NK-92 (cell line): Measurements from ENCODE around the gene NPAS2.

Experiments used
- DNase-seq: peaks from one replicate; lab custom pipeline; 2025; ENCODE audit not compliant: unreplicated experiment; lab: John Stamatoyannopoulos, UW

Gene NPAS2

DNA sequence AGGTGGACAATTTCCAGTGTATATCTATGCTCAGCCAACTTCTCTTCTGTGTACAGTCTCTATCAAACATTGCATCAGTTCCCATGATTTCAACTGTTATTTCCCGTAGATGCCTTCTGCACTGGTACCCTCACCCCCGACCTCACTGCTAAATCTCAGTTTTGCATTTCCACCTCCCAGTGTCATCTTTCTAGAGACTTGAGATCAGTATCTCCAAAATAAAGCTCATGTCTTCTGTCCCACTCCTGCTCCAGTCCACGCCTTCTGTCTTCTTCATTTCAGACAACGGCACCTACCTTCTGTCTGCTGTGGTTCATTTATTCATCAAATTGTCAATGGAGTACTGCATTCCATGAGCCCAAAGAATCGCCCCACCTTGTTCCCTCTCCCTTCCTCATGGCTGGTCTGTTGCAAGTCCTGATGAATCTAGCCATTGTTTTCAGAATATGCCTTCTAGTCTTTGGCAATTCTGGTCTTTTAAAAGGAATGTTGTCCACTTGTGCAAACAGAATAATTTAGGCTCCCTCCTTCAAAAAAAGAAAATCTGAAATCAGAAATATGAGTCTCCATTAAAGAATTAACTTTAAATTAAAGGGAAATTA, 23.3 kb upstream of the NPAS2 start:
- DNase-seq = no peak

DNA sequence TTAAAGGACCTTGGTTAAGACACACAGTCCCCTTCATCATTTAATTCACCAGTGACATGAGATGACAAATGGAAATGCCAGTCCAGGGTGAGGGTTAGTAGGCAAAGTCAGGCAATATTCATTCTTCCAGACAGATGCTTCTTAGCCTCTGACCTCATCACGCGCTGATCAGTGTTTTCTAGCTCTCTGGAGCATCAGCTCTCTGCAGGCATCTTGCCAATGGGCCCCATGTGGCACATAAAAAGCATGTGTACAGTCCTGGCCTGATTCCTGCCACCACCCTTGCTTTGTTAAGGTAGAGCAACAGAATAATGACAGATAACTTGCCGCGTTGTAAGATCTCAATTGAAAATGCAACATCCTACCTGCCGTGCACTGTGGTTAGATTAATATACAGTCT, 20.3 kb upstream of the NPAS2 start:
- no peak for DNase-seq

DNA sequence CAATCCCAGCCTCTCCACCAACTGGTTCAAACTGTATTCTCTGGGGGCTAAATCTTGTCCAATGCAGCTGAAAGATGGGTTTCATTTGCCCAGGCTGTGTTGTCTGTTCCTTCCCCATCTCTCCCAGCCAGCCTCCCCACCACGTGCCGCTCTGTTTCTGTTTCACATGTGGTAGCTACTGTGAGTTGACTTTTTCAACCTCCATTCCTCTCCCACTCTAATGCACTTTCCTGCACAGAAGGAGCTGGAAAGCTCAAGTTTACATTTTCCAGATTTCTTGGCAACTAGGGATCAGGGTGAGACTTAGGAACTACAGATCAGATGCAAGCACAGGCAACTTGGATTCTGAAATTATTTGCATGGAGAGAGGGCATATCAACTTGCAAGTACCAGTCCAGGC, 19.0 kb upstream of the NPAS2 start:
- DNase-seq = no peak

DNA sequence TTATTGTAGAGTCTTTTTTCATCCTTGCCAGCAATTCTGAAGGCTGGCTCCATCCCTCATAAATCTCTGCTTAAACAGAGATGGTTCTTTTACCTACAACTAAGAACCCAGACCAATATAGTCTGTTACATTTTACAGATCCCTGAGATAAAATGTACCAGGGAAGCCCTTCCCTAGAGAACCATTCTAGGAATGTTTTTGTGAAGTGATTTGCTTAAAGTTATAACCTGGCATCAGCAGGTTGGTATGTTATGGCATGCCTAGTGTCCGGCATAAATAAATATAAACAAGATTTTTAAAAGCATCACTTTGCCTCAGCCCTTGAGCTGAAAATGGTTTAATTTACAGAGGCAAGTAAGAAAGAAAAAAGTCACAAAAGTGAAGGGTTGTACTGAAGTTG, 18.5 kb upstream of the NPAS2 start:
- DNase-seq = no peak

DNA sequence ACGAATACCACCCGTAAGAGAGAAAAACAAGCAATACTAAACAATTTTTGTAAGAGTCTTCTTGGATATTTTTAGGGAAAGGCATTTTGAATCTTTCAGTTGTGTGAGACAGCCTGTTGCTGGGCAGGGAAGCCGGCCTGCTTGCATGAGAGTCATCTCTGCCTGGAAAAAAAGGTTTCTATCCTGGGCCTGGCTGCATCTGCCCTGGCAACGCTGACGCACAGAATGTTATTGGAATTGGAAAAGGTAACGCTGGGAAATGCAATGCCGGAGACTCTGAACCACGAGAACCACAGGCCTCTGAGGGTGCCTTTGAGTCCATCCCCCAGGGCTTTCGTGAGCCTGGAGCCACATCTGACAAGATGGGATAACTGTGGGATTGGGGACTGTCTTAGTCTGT, 17.9 kb upstream of the NPAS2 start:
- DNase-seq = no peak

DNA sequence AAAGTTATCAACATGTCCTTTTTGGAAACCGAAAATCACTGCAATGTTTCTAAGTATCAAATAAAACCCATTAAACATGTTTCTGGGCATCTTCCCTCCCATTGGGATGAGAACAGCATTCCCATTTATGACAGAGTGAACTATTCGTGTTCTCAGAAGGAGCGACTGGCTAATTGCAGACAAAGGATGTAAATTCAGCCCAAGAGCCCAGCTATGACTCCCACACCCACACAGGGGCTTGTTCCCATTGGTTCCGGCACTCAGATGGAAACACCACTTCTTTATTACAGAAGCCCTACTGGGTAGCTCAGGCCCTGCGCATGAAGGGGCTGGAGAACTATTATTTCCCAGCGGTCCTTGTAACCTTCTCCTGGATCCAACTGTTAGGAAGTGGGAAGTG, 16.6 kb upstream of the NPAS2 start:
- no peak for DNase-seq

DNA sequence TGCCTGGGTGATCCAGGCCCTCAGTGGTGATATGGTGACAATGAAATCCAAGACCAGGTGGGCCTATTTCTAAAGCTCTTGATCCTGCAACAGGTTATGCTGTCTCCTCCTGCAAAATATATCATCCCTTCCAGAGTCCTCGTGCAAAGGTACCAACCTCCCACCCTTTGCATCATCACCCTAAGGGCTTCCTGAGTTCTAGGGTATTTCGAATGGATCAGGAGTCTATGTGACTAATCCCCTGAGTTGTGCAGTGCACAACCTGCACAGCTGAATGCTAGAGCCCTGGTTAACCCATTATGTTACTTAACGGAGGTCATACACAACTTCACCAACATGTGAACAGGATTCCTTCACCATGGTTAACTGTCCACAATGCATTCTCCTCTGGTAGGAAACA, 13.4 kb upstream of the NPAS2 start:
- DNase-seq = no peak

DNA sequence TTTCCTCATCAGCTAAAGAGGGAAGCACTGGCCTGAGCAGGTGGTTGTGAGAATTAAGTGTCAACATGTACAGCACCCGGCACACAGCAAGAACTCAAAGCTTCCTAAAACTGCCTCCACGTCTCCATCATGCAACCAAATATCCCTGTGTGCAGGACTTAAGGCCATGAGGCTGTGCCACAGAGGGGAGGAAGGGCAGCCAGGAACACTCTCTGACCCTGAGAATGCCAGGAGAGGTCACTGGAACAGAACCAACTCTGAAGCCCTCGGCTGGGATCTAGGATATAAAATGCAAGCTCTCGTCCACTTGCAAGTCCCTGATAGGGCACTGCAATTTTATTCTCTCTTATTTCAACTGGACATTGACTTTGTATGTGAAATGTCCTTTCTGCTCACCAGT, 12.2 kb upstream of the NPAS2 start:
- DNase-seq = no peak

DNA sequence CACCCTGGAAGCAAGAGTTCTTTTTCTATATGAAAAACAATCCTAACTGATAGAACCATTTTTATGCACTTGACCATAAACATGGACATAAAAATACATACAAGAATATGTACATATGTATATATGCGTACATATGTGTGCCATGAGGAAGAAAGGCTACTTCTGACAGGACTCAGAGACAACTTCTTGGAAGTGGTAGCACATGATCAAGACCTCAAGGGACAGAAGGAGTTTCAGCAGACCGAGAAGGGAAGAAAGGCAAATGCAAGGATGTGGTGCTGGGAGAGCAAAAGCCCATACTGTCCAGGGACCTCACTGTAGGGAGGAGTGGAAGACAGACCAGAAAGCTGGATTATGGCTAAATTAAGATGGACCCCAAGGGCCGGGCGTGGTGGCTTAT, 11.4 kb upstream of the NPAS2 start:
- no peak for DNase-seq

DNA sequence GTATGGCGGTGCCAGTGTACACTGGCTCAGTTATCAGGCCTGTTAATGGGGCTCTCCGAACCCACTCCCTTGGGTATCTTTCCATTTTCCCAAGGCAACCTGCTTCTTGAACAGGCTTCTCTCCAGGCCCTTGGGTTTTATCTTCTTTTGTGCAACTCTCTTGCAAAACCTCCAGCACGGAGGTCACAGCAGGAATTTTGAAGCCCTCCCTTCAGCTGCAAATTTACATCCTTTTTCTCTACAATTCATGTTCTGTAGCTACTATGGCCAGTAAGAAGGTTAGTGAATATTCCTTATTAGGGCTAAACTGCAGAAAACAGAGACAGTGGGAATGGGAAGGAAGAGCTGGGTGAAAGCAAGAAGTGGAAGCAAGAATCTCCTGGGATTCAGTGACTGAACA, 10.4 kb upstream of the NPAS2 start:
- DNase-seq = no peak

DNA sequence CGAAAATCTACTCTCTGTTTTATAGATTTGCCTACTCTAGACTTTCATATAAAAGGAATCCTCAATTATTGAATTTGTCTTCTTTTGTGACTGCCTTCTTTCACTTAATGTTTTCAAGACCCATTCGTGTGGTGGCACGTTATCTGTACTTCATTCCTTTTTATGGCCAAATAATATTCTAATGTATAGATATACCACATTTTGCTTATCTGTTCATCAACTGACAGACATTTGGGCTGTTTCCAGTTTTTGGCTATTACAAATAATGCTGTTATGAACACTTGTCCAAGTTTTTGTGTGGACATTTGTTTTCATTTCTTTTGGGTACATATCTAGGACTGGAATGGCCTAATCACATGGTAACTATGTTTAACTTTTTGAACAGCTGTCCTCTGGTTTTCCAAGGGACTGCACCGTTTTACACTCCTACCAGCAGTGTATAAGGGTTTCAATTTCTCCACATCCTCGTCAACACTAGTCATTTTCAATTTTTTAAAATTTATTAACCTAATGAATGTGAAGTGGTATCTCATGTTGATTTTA, 9.3 kb upstream of the NPAS2 start:
- no peak for DNase-seq

DNA sequence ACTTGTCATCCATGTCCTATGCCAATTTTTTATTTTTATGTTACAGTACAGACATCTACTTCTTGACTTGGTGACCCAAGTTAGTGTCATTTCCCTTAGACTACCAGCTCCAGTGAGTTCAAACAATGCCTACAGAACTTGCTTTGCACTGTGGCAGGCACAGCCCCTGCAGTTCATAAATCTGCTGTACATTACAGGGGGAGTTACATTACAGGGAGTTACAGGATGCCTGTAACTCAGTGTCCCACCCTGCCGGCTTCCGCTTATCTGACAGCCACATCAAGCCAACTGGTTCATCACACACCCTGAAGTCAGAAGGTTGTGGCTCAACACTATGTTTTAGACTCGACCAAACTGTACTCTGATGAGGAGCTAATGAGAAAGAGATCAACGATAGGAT, 7.8 kb upstream of the NPAS2 start:
- DNase-seq = no peak

DNA sequence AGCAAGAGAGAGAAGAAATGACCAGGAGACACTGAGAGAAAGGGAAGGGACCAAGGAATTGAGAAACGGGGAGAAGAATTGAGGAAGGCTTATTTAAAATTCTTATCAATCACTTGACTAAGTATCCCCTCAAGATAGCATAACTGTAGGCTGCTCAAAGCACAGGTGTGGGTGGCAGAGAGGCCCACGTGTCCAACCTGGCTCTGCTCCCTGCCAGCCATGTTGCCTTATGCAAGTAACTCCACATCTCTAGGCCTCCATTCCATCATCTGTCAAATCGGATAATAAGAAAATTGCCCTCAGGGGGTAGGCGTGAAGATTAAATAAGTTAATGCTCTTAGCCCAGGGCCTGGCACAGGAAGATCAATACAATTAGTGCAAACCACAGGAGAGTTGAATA, 7.4 kb upstream of the NPAS2 start:
- no peak for DNase-seq

DNA sequence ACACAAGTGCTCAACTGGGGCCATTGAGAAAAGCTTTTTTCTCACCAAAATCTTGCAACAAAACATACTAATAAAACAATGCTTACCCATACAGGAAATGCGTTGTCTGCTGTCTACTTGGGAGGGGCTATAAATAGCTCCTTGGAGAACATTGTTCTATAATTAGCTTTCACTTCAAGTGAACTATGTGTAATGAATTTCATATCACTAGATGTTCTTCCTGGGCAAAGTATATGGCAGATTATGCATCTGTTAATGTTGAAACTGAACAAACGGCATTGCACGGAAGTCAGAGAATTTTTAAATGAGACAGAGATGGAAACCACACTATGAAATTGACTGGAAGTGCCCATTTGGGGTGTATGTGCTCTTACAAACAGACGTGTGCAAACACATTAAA, 6.4 kb upstream of the NPAS2 start:
- DNase-seq = no peak

DNA sequence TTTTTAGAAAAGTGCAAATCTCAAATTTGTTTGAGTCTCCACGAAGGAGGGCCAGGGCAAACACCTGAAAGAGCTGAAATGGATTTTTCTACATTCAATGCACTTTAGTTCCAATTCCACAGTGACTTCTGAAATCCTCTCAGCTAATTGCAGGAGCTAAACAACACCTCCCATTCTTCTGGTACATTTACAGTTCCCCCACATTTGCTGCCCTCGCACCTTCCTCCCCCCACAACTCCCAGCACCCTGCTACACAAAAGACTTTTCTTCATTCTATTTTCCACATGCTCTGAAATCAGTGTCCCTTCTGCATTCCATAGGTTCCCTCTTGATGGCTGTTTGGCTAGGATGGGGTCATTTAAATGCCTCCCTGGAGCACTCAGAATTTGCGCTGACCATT, 5.9 kb upstream of the NPAS2 start:
- DNase-seq = no peak

DNA sequence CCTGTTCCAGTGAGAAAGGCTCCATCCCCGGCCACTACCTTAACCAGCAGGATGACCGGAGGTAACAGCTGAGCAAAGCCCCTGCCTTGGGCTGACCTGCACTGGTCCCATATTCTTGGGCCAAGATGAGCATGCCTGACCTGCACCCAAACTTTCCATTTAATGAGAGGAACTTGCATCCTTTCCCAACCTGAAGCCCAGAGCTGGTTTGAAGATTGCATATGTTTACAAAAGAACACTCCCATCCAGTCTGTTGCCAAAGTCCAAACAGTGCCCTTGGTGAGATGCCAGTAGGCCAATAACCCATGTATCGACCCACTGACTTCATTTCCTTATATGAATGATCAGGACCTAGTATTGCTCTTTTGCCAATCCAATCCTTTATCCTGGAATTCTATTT, 5.5 kb upstream of the NPAS2 start:
- DNase-seq = no peak

DNA sequence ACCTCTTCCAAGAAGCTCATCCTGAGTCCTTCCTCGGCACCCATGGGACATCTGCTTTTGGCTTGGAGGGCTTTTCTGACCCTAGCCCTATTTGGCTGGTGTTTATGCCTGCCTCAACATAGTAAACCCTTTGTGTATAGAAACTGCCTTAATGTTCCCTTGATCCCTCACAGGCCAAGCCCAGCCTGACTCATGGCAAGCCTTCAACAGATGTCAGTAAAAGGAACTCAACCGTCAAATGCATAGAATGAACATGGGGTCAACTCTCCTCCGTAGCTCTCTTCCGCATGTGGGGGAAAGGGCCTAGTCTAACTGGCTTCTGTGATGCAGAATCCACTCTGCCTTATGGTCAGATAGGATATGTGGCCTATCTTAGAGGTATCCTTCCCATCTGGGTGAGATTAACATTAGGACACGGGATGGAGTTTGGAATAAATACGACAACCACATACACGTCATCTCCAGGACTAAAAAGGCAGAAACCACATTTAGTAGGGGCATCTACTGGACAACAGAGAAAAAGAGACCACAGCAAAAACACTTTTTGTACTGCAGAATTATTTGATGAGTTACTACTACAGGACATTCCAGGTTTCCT, 2.5 kb upstream of the NPAS2 start:
- DNase-seq = no peak

DNA sequence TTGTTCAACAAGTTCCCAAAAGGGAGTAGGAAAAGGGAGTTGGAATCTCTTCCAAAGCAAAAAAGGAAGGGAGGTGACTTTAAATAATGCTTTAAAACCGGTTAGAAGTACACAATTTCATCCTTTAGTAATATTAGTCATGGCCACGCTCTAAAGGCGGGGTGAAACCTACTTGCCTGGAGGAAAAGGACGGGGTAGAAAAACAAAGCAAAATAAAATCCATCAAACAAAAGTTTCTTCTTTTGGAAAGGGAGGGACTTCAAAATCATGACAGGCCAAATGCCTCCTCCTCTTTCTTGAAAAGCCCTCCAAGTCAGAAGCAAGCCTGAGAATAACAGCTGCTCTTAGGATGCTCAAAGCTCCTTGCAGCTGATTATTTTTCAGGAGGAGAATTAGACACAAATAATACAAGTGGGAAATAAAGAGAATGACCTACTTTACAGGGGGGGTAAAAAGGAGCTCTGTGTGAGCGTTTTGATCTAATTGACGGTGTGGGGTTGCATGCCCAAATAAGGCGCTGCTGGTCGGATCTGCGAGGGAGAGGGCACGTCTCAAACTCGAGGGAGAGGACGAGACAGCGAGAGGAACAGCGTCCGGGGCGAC, 1.8 kb upstream of the NPAS2 start:
- DNase-seq = no peak

DNA sequence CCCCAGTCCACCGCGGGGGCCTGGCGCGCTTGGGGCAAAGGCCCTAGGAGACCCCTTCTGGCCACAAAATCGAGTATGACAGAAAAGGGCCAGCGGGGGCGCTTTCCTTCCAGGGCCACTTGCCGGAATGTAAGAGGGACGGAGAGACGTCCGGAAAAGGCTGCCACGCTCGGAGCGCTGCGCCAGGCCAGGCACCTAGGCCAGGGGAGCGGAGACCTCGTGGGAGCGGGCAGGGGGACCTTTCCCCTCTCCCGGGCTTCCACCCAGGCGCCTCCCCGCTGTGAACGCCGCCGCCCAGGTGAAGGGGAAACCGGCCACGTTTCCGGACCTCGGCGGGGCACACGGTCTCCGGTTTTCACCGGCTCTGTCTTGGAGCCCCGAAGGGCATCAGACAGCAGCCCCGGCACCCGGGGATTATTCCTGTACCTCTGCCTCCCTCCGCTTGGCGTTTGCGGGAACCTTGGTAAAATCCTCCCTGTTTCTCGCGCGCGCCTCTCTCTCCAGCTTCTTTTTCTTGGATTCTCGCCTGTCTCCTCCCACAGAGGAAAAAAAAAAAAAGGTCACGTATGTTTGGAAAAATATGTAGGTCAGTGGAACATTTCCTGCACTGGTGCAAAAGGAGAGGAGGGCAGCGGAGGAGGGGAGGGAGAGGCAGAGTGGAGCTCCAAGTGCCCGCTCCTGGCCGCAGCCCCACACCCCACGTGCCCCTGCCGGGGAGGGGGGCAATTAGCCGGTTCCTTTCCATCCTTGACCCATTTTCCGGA, 1.2 kb upstream of the NPAS2 start:
- no peak for DNase-seq

DNA sequence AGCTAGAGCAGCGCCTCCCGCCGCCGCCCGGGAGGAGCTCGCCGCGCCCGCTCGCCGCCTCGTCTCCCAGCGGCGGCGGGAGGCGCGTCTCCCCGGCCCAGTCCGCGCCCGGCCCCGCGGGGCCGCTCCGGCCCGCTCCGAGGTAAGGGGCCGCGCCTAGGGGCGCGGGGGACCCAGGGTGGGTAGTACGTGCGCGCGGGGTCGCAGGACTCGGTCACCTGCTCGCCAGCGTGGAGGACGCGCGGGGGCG, 259 bp downstream of the NPAS2 start:
- no peak for DNase-seq

DNA sequence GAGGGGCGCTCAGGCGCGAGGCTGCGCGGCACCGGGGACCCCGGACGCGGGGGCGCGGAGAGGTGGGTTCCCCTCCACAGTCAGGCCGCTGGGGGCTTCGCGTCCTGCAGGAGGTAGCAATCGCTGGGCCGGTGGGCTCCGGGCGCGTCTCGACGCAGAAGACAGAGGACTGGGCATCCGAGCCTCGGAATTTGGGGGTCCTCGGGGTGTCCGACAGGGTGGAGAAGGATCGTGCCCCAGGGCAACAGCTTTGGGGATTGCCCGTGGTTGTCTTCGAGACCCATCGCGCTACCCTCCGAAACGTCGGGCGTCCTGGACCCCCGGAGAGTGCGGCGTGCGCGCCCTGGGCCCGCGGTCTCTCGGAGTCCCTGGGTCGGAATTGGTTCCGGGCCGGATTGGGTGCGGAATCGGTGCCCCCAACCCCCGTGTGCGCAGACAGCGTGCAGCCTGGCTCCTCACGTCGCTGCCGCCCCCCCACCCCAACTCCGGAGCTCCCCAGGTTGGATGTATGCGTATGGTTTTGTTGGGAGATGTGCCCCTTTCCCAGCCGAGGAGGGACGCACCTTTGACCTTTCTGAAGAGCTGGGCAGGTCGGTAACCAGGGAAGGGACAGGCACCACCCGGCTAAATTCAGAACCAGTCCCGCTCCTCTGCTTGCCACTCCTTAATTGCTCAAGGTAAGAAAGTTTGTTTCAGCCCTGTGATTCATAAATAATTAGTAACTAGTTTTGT, 750 bp downstream of the NPAS2 start:
- no peak for DNase-seq
